IPS DF 6.9 (cell line): Measurements from ENCODE around the gene NDUFA7.
"Not testable (repeated sequence)": the region's sequence is repeated elsewhere in the genome, so short reads cannot be mapped to it uniquely, and the experiment has no call there.

Experiments used
- DNase-seq: peaks from one replicate; pipeline ENCODE4 v3.0.0-alpha.2; 2013; ENCODE audit warnings: low read depth, low spot score
- H3K27ac ChIP-seq: one replicate; pipeline ENCODE4 v1.5.1; 2013; ENCODE audit warnings: low read length, control low read depth
- H3K27me3 ChIP-seq: 2 replicates; pipeline ENCODE4 v1.6.1; 2013; ENCODE audit warnings: mild to moderate bottlenecking, low read length; ENCODE audit not compliant: control insufficient read depth, insufficient read depth
- H3K36me3 ChIP-seq: 2 replicates; pipeline ENCODE4 v1.6.1; 2013; ENCODE audit warnings: low read length; ENCODE audit not compliant: control insufficient read depth, insufficient read depth
- H3K4me1 ChIP-seq: 2 replicates; pipeline ENCODE4 v1.6.1; 2013; ENCODE audit warnings: low read length; ENCODE audit not compliant: control insufficient read depth, insufficient read depth
- H3K4me3 ChIP-seq: 2 replicates; pipeline ENCODE4 v1.5.1; 2013; ENCODE audit warnings: mild to moderate bottlenecking, low read length
- H3K9me3 ChIP-seq: 2 replicates; pipeline ENCODE4 v1.6.1; 2013; ENCODE audit warnings: low read length, inconsistent platforms; ENCODE audit not compliant: control insufficient read depth, insufficient read depth
- WGBS: extraction: QIAGEN DNeasy Blood & Tissue Kit; methylation state at CpG from one replicate; pipeline ENCODE4 v1.1.7; 2013; ENCODE audit warnings: mixed read lengths, missing lambda C conversion rate; ENCODE audit not compliant: insufficient read length, insufficient coverage; 5-methylcytosine and 5-hydroxymethylcytosine counted together

Gene NDUFA7

GRCh38 chr19:8316351-8317125 lies 4.6 kb downstream of the NDUFA7 start:
- no peaks in the 10 kb centered on the region for H3K4me1 ChIP-seq
- H3K9me3 ChIP-seq, result no peaks in the 10 kb centered on the region
- no peaks in the 10 kb centered on the region for H3K27me3 ChIP-seq
- H3K36me3 ChIP-seq, result peaks cover 16% of the 10 kb centered on the region
- no peak overlapping the region for H3K27ac ChIP-seq
- DNase-seq, result no peak
- H3K4me3 ChIP-seq, result no peak overlapping the region
- no CpG with 5 or more reads among the region's 14 CpGs for WGBS

GRCh38 chr19:8314981-8315640 lies 6.1 kb downstream of the NDUFA7 start:
- H3K27ac ChIP-seq, H3K27me3 ChIP-seq, H3K4me3 ChIP-seq, DNase-seq, H3K9me3 ChIP-seq, H3K4me1 ChIP-seq: not testable (repeated sequence)
- no CpG with 5 or more reads among the region's 11 CpGs for WGBS
- peaks cover 20% of the 10 kb centered on the region for H3K36me3 ChIP-seq

DNA sequence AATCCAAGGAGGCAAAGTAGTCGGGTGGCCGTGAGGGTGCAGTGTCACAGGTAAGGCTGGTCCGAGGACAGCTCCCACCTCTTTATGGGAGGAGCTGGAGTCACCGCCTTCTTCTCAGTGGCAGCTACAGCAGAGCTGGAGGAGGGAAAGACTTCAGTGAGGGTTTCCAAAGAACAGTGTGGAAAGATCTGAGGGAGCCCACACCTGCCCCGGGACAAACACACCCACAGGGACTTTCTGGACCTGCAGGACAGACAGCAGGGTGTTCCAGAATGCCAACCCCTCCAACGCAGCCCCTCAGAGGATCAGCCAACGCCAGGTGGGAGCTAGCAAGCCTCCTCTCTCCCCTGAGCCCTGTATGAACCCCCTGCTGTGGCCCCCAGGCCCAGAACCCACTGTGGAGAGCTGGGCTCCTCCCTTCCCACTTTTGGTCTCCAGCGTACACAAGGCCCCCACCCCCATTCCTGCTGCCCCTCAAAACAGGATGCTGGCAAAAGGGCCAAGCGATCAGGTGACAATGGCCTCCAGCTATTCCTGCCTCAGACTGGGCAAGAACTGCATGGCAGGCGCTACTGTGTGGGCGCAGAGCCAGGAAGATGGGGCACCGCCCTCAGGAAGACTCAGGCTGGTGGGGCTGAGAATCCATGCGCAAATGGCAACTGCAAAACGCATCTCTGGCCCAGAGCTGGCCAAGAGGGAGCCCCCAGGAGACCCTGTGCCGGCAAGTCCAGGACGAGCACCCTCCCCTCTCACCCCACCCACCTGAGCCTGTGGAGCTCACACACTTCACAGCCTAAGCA lies 9.5 kb downstream of the NDUFA7 start:
- Histone ChIP-seq H3K27me3 (no peaks in the 10 kb centered on the region), H3K4me3 (no peak overlapping the region), H3K27ac (no peak overlapping the region), H3K9me3 (no peaks in the 10 kb centered on the region), H3K36me3 (peaks cover 20% of the 10 kb centered on the region), H3K4me1 (no peaks in the 10 kb centered on the region)
- no CpG with 5 or more reads among the region's 16 CpGs for WGBS
- DNase-seq, result no peak

DNA sequence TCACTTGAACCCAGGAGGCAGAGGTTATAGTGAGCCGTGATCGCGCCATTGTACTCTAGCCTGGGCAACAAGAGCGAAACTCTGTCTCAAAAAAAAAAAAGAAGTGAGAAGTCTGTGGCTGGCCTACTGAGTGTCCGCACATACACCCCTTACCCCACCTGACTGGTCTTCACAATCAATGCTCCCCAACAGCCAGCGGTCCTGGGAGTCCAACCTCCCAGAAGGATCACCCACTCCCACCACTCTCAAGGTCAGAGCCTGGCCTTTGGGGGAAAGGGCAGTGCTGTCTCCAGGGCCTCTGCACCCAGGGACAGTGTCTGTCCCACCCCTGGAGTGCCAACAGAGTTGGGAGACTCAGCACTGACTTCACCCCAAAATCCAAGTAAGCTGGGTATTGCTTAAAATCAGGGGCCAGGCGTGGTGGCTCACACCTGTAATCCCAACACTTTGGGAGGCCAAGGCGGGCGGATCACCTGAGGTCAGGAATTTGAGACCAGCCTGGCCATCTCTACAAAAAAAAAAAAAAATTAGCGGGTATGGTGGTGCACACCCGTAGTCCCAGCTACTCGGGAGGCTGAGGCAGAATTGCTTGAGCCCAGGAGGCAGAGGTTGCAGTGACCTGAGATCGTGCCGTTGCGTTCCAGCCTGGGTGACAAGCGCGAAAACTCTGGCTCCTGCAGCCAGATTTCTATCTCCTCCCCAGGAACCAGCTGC lies 10.7 kb downstream of the NDUFA7 start:
- Histone ChIP-seq H3K36me3 (peaks cover 15% of the 10 kb centered on the region), H3K4me1 (no peaks in the 10 kb centered on the region)
- no CpG with 5 or more reads among the region's 17 CpGs for WGBS

GRCh38 chr19:8308891-8309291 lies 12.3 kb downstream of the NDUFA7 start:
- peaks cover 10% of the 10 kb centered on the region for H3K36me3 ChIP-seq
- WGBS, result no CpG with 5 or more reads among the region's 17 CpGs
- H3K4me3 ChIP-seq, result no peak overlapping the region
- DNase-seq, result no peak
- H3K27ac ChIP-seq, result no peak overlapping the region
- H3K9me3 ChIP-seq, result no peaks in the 10 kb centered on the region
- no peaks in the 10 kb centered on the region for H3K27me3 ChIP-seq
- H3K4me1 ChIP-seq, result no peaks in the 10 kb centered on the region

More for the DNA sequence above, 10.7 kb downstream of the NDUFA7 start:
- no peak overlapping the region for H3K4me3 ChIP-seq
- H3K9me3 ChIP-seq, result no peaks in the 10 kb centered on the region
- no peak for DNase-seq
- H3K27ac ChIP-seq, result no peak overlapping the region
- no peaks in the 10 kb centered on the region for H3K27me3 ChIP-seq

DNA sequence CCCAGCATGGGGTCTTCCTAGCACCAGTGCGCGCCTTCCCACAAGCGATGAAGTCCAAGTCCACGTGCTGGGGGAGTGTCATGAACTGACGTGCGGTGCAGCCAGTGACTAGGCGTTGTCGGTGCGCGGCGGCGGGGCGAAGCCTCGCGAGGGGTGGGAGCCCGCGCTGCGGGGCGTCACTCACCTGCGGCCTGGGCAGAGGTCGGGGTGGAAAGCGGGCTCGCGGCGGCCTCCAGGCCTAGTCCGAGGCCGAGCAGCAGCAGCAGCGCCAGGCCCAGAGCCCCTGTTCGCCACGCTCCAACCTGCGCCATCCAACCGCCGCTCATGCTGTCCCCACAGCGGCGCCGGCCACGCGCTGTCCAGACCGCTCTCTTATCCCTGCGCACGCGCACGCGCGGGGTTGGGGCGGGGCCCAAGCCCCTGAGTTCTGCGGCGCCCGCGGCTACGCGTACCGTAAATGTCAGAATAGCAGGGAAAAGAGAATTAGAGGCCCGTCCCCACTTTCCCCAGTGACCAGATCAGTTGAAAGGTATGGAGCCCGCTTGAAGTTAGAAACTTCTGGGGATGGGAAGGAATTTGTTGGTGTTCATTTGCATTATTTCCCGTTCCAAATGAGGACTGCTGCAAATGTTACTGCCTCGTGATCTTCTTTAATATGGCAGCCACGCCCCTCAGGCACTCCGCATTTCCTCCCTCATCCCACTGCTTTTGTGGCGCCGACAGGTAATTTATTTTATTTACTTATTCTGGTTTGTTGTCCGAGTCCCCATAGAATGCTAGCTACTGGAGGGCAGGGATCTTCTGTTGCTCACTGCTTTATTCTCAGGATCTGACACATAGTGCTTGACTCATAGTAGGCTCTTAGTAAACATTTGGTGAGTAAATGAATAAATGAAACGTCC lies 13.0 kb downstream of the NDUFA7 start, which contains the start of gene CD320:
CD320 (minus strand) TSS at position 394 of the 902 bp plus-strand sequence; CDS start at position 326, 68 bp downstream.
- H3K27ac ChIP-seq, result no peak within 1 kb of the TSS
- peaks cover 13% of the 10 kb centered on the region for H3K36me3 ChIP-seq
- no peaks in the 10 kb centered on the region for H3K4me1 ChIP-seq
- no peaks in the 10 kb centered on the region for H3K27me3 ChIP-seq
- H3K4me3 ChIP-seq, result peak within 1 kb of the TSS; percentile 66; the same call in 1 of the 2 replicates
- H3K9me3 ChIP-seq, result no peaks in the 10 kb centered on the region
- WGBS, result no CpG with 5 or more reads among the region's 63 CpGs
- peak; percentile 70 for DNase-seq

DNA sequence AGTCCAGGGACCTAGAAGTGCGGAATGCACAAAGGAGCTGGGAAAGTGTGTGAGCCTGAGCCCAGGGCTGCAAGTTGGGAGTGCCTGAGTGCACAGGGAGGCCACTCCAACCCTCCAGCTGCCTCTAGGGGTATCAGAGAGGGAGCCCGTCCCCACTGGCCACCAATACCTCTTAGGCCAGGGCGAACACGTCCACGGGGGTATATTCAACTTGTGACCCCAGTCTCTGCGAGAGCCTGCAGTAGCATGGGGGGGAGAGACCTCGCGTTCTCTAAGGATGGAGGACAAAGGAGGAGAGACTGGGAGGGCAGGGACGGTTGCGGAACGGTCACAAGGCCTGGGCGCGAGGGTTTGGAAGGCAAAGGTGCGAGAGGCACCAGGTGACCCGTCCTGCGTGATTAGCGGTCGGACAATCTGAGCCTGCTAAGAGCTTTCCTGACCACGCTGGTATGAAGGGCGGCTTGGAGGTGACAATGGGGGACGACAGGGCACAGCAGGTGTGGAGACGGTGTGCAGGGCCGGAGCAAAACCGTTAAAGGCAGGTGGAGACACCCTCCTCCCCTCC lies 13.7 kb downstream of the NDUFA7 start:
- H3K27me3 ChIP-seq, result no peaks in the 10 kb centered on the region
- H3K27ac ChIP-seq, result no peak overlapping the region
- H3K4me3 ChIP-seq, result peak overlapping the region; percentile 66; the same call in 1 of the 2 replicates
- DNase-seq, result no peak
- peaks cover 13% of the 10 kb centered on the region for H3K36me3 ChIP-seq
- no CpG with 5 or more reads among the region's 24 CpGs for WGBS
- H3K4me1 ChIP-seq, result no peaks in the 10 kb centered on the region
- no peaks in the 10 kb centered on the region for H3K9me3 ChIP-seq

DNA sequence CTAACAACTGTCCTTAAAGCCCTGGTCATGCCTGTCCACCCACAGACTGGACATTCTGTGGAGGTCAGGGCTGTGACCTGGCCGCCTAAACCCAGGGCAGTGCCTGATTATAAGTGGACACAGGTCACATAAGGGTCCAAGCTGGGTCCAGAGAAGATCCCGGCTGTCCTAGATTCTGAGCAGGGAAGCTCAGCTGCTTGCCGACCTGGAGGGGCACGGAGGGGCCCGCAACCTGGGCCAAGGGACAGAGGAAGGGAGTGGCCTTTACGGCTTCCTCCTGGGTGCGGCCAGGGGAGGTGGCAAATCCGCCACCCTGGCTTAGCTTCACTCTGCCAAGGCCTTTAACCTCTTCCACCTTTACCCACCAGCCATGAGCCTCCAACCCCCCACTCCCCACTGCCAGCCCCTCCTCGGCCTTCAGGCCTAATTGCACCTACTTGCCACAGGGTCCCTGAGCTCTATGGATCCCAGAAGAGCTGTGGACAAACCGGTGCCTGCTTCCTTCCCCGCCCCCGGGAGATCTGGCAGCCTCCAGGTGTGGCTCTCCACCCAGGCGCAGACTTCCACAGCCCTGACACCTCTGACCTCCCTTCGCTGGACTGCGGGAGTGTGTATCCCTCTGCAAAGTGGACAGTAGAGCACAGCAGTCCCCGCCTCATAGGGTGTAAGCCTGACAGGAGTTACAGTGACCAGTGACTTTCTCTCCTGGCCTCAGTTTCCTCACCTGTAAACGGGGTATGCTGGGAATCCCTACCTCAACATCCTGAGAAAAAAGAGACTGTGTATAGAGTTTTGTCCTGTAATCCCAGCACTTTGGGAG lies 14.7 kb downstream of the NDUFA7 start:
- Histone ChIP-seq H3K27ac (no peak overlapping the region), H3K4me1 (no peaks in the 10 kb centered on the region), H3K36me3 (peaks cover 13% of the 10 kb centered on the region), H3K9me3 (no peaks in the 10 kb centered on the region), H3K27me3 (no peaks in the 10 kb centered on the region), H3K4me3 (no peak overlapping the region)
- no peak for DNase-seq
- no CpG with 5 or more reads among the region's 17 CpGs for whole genome bisulfite sequencing
